CD4-positive, alpha-beta T cell treated with Interleukin-4 for 1 hour (primary cell): ENCODE results near the gene NDP.
A peak's percentile ranks its signal among the peaks of the same experiment; 100 is the strongest.

ENCODE experiments used
- DNase-seq, 2 donors: peaks; one replicate each; pipeline ENCODE4 v3.0.0-alpha.2; 2020 to 2022

Gene NDP

GRCh38 chrX:43973249-43974099 lies at the start of gene NDP:
NDP (minus strand) TSS chrX:43973390; CDS start chrX:43958645, 14,745 bp downstream.
- no peak for DNase-seq

DNA sequence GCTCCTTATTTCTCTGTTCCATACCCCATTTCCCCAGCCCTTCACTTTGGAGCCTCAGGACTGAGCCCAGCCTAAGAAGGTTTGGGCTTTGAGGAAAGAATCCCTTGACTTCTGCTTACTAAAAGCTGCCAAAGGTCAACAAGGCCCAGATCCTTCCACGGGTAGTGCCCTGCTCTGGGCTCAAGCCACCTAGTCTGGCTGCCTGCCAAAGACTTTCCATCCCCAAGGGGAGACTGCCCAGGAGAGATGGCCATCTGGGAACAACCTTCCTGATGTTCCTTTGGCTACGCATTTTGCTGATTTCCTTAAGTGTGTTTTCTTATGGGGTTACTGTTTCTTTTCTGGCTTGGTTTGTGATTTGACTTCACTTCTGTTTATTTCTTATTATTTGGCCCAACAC lies 49.8 kb upstream of the NDP start:
- no peak for DNase-seq

DNA sequence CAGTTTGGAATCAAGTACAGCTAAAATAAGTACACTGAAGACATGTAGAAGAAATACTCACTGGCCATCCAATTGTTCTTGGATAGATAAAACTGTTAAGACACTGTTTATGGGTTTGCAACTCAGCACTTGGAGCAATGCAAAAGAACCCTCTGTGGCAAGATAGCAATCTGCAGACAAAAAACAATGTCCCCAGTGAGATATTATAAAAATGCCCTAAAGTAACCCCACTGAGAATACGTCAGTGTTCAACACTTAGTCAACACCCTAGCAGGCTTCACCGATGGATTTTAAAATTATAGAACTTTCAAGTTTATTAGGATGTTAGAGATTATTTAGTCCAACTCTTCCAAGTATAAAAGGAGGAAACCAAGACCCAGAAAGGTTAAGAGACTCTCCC lies 47.5 kb upstream of the NDP start:
- no peak for DNase-seq

DNA sequence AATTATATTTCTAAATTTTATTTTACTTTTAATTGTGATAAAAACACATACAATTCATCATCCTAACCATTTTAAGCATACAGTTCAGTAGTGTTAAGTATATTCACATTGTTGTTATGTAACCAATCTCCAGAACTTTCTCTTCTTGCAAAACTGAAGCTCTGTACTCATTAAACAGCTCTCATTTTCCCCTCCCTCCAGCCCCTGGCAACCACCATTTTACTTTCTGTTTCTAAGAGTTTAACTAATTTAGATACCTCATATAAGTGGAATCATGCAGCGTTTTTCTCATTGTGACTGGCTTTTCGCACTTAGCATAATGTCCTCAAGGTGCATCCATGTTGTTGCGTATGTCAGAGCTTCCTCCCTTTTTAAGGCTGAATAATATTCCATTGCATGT lies 46.7 kb upstream of the NDP start:
- DNase-seq: no peak

GRCh38 chrX:44017676-44018075 lies 44.5 kb upstream of the NDP start:
- no peak for DNase-seq

GRCh38 chrX:44016906-44017305 lies 43.7 kb upstream of the NDP start:
- no peak for DNase-seq

- peak; percentile 35 to 77 for DNase-seq
Measured at GRCh38 chrX:44012484-44013096, 39.4 kb upstream of the NDP start.

GRCh38 chrX:44011506-44011905 lies 38.3 kb upstream of the NDP start:
- no peak for DNase-seq

DNA sequence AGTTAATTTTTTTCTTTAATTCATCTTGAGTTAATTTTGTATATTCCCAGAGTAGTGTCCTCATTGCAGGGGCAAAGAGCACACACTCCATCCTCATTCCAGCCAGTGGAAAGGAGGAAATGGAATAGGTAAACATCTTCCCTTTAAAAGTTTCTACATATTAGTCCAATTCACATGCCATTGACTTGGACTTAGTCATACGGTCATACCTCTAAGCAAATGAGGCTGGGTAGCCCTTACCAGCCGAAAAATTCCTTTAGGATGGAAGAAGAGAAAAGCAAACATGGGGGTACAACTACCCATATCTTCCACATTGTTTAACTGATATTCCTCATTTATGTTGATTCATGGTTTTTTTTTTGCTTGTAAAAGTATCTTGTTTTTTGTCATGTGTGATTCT lies 37.4 kb upstream of the NDP start:
- no peak for DNase-seq

GRCh38 chrX:44006081-44006480 lies 32.9 kb upstream of the NDP start:
- no peak for DNase-seq

GRCh38 chrX:44003975-44004374 lies 30.8 kb upstream of the NDP start:
- no peak for DNase-seq

DNA sequence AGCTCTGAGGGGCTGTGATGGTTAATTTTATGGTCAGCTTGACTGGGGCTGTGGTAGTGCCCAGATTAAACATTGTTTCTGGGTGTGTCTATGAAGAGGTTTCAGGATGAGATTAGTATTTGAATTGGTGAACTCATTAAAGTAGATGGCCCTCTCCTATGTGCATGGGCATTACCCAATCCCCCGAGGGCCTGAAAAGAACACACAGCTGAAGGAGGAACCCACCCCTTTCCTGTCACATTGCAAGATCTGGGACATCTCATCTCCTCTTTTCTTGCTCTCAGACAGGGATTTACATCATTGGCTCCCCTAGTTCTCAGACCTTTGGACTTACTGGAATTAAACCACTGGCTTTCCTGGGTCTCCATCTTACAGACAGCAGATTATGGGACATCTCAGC lies 29.4 kb upstream of the NDP start:
- no peak for DNase-seq

DNA sequence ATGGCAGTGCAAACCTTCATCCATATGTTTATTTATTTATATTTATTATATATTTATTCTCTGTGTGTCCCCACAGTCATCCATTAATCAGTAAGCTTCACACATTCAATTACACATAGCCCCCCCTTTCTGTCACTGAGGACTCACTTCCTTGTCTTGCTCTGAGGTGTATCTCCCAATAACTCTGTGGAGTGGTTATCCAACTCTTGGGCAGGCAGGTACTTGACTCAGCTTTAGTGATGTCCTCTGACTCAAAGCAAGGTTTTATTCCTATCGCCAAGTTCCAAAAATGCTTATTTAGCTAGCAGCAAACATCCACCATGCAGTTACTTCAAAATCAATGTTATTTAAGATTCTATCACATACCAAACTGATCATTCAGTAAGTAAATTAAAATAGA lies 25.2 kb upstream of the NDP start:
- no peak for DNase-seq

DNA sequence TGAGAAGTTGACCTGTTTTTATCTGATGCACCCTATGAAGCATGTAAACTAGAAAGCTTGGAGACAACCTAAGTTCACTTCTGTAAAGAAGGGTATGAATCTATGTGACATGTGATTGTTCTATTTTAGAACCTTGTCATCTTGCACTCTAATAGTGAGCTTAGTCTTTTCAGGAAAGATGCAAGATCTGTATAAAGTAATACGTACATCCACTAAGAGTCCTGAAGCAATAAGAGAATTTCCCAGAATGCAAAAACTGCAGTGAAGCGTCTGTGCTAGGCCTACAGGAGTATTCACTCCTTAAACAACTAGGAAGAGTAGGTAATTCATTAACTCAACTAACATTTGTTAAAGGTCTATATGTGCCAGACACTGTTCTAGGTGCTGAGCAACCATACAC lies 23.3 kb upstream of the NDP start:
- no peak for DNase-seq

DNA sequence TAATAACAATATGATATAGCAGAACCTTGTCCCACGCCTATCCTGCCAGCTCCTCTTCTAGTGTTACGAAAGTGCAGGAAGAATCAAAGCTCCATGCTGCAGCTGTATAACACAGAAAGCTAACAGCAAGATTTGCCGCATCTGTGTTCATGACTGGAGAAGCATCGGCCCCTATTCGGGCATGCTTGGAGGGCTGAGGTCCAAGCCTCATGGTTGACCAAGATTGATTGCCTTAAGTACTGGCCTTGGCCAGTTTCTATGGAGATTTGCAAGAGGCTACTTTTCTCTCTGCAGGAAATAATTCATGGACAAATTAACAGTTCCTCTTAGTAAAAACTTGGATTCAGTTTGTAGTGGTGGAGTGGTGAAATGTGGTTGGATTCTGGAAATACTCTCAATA lies 12.9 kb upstream of the NDP start:
- DNase-seq: no peak

GRCh38 chrX:43985511-43985910 lies 12.3 kb upstream of the NDP start:
- no peak for DNase-seq

DNA sequence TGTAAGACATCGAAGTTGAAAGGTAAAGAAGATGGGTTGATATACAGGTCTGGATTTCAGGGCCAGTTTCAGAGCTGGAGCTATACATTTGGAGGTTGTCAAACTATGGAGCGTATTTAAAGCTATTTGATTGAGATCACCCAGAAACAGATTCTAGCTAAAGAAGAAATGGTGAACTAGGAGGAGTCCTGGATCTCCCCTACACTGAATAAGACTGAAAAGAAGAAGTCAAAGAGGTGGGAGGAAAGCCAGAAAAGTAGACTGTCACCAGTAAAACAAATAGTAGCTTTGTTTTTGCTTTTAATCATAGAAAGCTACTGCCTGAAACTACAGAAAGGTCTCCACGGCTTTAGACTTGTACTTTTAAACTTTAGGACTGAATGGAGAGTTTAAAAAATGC lies 5.0 kb upstream of the NDP start:
- no peak for DNase-seq

GRCh38 chrX:43976205-43976604 lies 3.0 kb upstream of the NDP start:
- no peak for DNase-seq

GRCh38 chrX:43975796-43976195 lies 2.6 kb upstream of the NDP start:
- DNase-seq: no peak

DNA sequence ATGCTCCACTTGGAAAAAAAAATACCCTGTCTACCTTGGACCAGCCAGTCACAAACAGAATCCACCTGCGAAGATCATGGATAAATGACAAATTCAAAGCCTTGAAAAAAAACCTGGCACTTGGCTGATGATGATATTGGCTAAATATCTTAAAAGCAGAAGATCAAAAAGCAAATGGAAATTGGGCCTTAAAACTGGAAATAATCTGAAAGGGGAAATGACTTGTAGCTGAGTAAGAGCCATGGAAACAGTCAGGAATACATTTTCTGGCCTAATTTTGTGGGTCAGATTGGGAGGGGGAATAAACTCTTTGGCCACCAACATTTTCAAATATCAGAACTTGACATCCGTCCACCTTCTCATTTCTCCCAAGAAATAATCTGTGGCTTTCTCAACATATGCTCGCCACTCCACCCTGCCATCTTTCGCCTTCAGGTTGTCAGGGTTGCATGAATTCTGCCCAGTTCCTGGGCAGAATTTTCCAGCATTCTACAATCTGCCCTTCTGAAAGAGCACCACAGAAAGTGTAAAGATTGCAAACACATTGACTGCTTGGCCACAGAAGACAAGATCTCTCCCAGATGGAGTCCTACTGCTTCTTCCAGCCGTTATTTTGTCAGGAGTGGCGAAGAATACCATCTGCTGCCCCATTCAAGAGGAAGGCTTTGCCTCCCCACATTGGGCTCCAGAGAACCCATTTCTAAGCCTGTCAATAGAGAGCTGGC lies 1.7 kb upstream of the NDP start:
- no peak for DNase-seq

DNA sequence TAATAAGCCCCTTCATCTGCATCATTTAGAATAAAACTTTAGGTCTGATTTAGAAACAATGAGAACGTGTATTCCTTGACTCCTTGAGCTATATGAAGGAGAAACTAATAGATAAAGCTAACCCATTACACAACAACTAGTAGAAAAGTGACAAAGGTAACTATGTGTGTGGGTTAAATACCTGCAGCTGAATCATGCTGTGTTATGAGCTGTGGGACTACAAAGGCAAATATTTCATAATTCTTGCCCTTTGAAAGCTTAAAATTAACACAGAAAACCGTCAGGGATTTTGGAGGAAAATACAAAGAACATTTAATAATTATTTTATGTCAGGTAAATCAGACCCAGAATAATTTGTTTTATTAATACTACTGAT lies 898 bp upstream of the NDP start:
- DNase-seq: no peak

DNA sequence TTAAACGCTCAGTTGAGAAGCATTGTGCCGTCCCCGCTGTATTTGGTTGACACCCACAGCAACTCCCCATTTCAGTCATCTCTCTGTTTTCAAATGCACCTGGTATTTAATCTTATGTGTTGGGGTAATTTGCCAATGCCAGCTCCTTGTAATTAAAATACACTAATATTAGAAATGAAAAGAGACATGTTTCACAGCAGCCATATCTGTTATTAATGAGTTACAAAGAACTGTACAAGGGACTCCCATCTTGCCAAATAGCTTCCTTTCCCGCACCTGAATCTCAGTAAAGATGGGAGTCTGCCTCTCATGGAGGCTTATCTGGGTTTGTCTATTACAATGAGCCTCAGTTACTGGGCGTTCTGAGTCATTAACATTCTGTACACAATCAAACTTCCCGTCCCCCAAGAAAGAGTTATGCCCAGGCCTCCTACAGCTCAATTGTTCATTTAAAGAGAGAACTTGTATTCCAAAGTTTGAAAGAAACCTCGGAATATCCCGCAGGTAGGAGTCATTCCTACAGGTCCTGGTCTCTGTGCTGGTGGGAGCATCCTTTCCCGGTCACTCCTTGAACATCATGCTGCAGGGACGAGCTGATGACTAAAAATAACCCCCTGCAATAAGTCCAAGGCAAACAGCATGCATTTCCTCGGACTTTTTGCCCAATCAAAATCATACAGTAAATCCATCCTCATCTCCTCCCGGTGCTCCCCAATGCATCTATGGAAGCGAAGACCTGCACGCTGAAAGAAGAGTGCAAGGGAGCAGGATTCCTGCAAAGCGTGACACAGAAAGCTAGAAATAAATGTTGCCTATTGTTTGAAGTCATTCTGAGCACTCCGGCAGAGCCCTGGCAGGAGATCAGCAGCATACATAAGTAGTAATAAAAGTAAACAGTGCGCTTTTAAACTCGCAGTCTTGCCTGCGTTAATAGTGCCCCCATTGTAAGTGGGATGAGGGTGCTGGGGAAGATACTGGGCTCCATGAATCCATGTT lies 926 bp downstream of the NDP start:
- DNase-seq: no peak

DNA sequence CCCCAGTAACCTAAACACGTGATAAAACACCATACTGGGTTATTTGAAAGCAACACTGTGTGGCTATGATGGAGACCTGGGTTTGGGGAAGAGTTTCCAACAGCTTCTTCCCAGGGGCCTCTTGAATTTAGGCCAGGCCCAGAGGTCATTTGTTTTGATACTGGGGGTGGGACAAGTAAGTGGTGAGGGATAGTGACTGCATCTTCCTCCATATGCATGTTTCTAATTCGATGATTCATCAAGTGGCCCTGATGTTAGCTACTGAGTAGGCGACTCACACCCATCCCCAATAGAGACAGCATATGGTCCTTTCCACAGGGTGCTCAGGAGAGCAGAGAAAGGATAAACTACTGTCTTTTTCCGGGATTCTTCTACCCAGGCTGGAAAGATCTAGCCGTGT lies 2.7 kb downstream of the NDP start:
- no peak for DNase-seq
